ENCODE results near the gene SHB. TPM values are rescaled to one million over a fixed set of nuclear protein-coding genes. Genes with fewer than 3 reads are reported as not detected.

SHB gene
- total and polyA plus RNA-seq, 2 of the 13 experiments (the other 11 are each of a cell fraction or from before 2014, with no cell fraction given): 19.4 to 20.7 TPM

DNA sequence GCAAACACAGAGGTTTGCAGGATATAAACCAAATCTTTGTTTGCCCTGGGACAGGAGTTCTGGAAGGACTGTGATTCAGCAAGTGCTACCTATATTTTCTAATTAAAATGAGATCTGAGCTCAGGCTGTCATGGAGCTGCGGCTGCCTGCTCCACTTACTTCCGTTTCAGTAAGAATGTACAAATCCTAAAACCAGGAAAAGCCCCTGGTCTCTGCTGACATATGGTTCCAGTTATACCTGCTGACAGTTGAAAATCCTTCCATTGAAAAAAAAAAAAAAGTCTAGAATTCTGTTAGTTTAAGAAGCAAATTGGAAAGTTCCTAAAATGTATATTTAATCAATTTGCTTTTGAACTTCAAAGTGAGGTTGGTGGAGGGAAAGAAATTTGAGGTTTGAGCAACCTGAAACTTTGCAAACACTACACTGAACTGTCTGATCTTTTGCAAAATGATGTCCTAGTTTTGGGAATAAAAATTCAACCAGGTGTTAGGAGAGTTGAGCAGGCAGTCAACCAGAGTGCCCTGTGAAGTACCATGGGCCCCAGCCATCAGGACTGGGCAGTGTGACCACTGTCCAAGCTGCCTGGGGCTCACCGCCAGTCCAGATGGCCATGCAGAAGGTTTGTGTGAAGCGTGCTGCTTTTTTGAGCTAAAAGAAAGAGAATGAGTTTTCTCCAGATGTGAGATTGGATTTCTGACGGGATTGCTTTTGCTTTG is 50.6 kb downstream of the SHB start (continued):
- TF ChIP-seq ISL2 (CRISPR knock-in tag; IDR thresholded peaks at IDR 0.05): peak; percentile 39; the same call in 1 of the 2 replicates
- TF ChIP-seq, protein P1, sequence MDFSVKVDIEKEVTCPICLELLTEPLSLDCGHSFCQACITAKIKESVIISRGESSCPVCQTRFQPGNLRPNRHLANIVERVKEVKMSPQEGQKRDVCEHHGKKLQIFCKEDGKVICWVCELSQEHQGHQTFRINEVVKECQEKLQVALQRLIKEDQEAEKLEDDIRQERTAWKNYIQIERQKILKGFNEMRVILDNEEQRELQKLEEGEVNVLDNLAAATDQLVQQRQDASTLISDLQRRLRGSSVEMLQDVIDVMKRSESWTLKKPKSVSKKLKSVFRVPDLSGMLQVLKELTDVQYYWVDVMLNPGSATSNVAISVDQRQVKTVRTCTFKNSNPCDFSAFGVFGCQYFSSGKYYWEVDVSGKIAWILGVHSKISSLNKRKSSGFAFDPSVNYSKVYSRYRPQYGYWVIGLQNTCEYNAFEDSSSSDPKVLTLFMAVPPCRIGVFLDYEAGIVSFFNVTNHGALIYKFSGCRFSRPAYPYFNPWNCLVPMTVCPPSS (IDR thresholded peaks at IDR 0.05): no peak

DNA sequence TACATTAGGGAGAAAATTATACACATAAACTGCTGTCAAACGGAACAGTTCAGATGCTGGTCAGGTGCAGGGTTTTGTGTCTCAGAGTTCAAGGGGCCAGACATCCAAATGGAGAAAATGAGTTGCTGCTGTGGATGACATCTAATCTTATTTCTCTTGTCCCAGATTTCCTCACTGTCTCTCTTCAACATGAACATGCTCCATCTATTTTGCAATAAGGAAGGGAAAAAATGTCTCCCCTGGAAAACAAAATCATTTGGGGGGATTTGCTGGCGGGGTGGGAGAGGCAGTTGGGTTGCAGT is 51.2 kb downstream of the SHB start:
- in situ Hi-C loops (cut with HindIII; ENCODE audit: extremely low pct_ligation_motif_present, low pct_unique_long_range_greater_than_20kb) (no loop called here), intact Hi-C loops (cut with micrococcal nuclease; ENCODE audit: unreplicated experiment) (no loop called here)
- no peak for ATAC-seq
- no peak for DNase-seq (ENCODE audit: low spot score)
- CTCF ChIA-PET (ENCODE audit: low intra/inter-chr PET ratio, low total read pairs): no interaction called here
- POLR2A ChIA-PET: interaction anchor here (1.1 to 3.7 kb wide), 5 partner anchors 8 to 49 kb away, joined by 3 to 28 read pairs (median 5); no protein-coding TSS in a partner anchor
- Histone ChIP-seq H3K27me3 (ENCODE audit: control insufficient read depth in 1 of 2, insufficient read depth in 2 of 2, low read length in 2 of 2) (no peaks in the 10 kb centered on the region), H4K20me1 (ENCODE audit: insufficient read depth, low read length) (peaks cover 11% of the 10 kb centered on the region; the same call in 1 of the 2 replicates), H3K4me3 (replicated peaks in 1 of 3; ENCODE audit: insufficient read depth in 1 of 3, low read depth in 2 of 3, low read length in 3 of 3) (no peak overlapping the region), H3K27ac (ENCODE audit: extremely low read length, insufficient read depth, low read length) (peak overlapping the region; percentile 68), H3K36me3 (replicated peaks in 1 of 2; ENCODE audit: control insufficient read depth in 1 of 2, insufficient read depth in 2 of 2, low read length in 2 of 2) (peaks cover 35 to 57% of the 10 kb centered on the region in 2 experiments), H3K4me1 (ENCODE audit: insufficient read depth, low read length) (peaks cover 70% of the 10 kb centered on the region), H3K79me2 (ENCODE audit: insufficient read depth, low read length) (peaks cover 74% of the 10 kb centered on the region), H3K4me2 (ENCODE audit: low read depth, low read length) (no peak overlapping the region), H3K9ac (ENCODE audit: insufficient read depth, low read depth, low read length) (no peak overlapping the region), H2AFZ (ENCODE audit: low read length) (no peak overlapping the region), H3K9me3 (ENCODE audit: low read length) (no peaks in the 10 kb centered on the region)
- FAIRE-seq: no peak
- BruUV-seq (replicated peaks): no TSS peak
- 96% methylated on average over 2 of the region's 2 CpGs for WGBS (ENCODE audit: low lambda C conversion rate)
- TF ChIP-seq PCBP2 (optimal IDR thresholded peaks at IDR 0.05; ENCODE audit: low read depth, low read length, poor library complexity, severe bottlenecking) (no peak), GZF1 (CRISPR knock-in tag; IDR thresholded peaks at IDR 0.05) (no peak), ZNF577 (CRISPR knock-in tag; IDR thresholded peaks at IDR 0.05; ENCODE audit: borderline replicate concordance, low read depth) (no peak), RBM22 (optimal IDR thresholded peaks at IDR 0.05; ENCODE audit: low read length) (peak; percentile 54), POLR2AphosphoS5 (IDR thresholded peaks at IDR 0.05; ENCODE audit: low read depth, low read length) (0 out of 2 replicates have a peak, but pooled peaks have one; percentile 16), FOXP1 (IDR thresholded peaks at IDR 0.05) (no peak), FOXP1 (CRISPR knock-in tag; IDR thresholded peaks at IDR 0.05) (no peak), TEAD3 (CRISPR knock-in tag; optimal IDR thresholded peaks at IDR 0.05; ENCODE audit: borderline replicate concordance) (no peak), SYNCRIP (IDR thresholded peaks at IDR 0.05; ENCODE audit: insufficient read depth, low read depth, low read length) (no peak), EED (CRISPR knock-in tag; IDR thresholded peaks at IDR 0.05) (no peak), GABPB1 (CRISPR knock-in tag; IDR thresholded peaks at IDR 0.05) (no peak)
- TF ChIP-seq, protein P2, sequence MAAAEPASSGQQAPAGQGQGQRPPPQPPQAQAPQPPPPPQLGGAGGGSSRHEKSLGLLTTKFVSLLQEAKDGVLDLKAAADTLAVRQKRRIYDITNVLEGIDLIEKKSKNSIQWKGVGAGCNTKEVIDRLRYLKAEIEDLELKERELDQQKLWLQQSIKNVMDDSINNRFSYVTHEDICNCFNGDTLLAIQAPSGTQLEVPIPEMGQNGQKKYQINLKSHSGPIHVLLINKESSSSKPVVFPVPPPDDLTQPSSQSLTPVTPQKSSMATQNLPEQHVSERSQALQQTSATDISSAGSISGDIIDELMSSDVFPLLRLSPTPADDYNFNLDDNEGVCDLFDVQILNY (CRISPR knock-in tag; conservative IDR thresholded peaks at IDR 0.05): no peak
- TF ChIP-seq, protein P3, sequence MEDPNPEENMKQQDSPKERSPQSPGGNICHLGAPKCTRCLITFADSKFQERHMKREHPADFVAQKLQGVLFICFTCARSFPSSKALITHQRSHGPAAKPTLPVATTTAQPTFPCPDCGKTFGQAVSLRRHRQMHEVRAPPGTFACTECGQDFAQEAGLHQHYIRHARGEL (CRISPR knock-in tag; IDR thresholded peaks at IDR 0.05): no peak
- TF ChIP-seq, protein P4, sequence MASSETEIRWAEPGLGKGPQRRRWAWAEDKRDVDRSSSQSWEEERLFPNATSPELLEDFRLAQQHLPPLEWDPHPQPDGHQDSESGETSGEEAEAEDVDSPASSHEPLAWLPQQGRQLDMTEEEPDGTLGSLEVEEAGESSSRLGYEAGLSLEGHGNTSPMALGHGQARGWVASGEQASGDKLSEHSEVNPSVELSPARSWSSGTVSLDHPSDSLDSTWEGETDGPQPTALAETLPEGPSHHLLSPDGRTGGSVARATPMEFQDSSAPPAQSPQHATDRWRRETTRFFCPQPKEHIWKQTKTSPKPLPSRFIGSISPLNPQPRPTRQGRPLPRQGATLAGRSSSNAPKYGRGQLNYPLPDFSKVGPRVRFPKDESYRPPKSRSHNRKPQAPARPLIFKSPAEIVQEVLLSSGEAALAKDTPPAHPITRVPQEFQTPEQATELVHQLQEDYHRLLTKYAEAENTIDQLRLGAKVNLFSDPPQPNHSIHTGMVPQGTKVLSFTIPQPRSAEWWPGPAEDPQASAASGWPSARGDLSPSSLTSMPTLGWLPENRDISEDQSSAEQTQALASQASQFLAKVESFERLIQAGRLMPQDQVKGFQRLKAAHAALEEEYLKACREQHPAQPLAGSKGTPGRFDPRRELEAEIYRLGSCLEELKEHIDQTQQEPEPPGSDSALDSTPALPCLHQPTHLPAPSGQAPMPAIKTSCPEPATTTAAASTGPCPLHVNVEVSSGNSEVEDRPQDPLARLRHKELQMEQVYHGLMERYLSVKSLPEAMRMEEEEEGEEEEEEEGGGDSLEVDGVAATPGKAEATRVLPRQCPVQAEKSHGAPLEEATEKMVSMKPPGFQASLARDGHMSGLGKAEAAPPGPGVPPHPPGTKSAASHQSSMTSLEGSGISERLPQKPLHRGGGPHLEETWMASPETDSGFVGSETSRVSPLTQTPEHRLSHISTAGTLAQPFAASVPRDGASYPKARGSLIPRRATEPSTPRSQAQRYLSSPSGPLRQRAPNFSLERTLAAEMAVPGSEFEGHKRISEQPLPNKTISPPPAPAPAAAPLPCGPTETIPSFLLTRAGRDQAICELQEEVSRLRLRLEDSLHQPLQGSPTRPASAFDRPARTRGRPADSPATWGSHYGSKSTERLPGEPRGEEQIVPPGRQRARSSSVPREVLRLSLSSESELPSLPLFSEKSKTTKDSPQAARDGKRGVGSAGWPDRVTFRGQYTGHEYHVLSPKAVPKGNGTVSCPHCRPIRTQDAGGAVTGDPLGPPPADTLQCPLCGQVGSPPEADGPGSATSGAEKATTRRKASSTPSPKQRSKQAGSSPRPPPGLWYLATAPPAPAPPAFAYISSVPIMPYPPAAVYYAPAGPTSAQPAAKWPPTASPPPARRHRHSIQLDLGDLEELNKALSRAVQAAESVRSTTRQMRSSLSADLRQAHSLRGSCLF (CRISPR knock-in tag; IDR thresholded peaks at IDR 0.05; ENCODE audit: borderline replicate concordance): no peak

Data from HepG2 (cell line).